Right ventricle myocardium inferior (tissue), 1 donor: ENCODE results near the gene STIL. TPM values are rescaled to one million over a fixed set of nuclear protein-coding genes. Genes with fewer than 3 reads are reported as not detected.
"Not testable (repeated sequence)": the region's sequence is repeated elsewhere in the genome, so short reads cannot be mapped to it uniquely, and the experiment has no call there.

Experiments used
- ATAC-seq: fragments of 200-7000 bp; cut with Tn5 transposase; one replicate; pipeline ENCODE4 v1.9.1; 2020; ENCODE audit warnings: mild to moderate bottlenecking, moderate library complexity
- DNase-seq: peaks from one replicate; pipeline ENCODE4 v3.0.0; 2021; ENCODE audit errors: missing footprints
- intact Hi-C: fragments of 100-400 bp; cut with DNase I; formaldehyde crosslinking; loops from one replicate; pipeline ENCODE4 v1.11.0; 2022
- long read RNA-seq: library from polyadenylated mRNA; unstranded; transcript quantifications from one replicate; pipeline ENCODE4 v2.0.0, GENCODE V29; 2021
- total RNA-seq: library from RNA; stranded (reverse); fragmentation: NEBNext Ultra II Directional; extraction: Animal tissue kit (Norgen Biotek cat#: 25700); gene quantifications from one replicate; pipeline ENCODE4 v1.2.1, GENCODE V29; 2021
- donor health status: DM: no; HTN: yes; CAD: no; lungs with severe emphysema.

The STIL gene
- 0.73 TPM for total RNA-seq
- long read RNA-seq = 0 reads

DNA sequence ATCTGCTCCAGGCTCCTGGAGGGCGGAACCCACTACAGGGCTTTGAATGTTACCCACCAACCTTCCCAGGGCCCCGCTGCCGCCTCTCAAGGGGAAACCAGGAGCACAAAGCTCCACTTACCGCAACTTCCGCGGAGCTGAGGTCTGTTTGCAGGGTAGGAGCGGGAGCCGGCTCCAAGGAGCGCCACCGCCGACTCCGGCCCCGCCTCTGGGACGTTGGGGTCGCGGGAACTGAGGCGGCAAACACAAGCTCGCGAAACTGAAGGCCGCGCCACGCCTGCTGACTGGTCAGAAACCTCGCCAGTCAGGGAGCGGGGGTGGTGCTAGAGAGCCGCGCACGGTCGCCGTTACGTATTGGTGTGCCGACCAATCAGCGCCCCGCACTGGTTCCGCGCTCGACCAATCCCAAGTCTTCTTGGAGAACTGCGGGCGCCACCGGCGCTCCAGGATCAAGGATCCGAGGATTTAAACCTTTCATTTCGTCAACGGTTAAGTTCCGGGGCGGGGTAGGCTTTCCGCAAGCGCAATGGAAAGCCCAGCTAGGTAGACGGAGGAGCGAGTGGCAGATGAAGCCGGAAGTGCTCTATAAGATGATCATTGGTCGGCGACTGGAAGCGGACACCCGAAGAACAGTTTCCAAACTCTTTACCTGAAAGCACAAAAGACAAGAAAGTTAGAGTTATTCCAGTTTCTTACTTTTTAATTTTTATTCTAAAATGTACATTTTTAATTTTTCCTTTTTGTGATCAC is at the start of gene STIL:
STIL (minus strand) TSS at position 233 of the 750 bp plus-strand sequence. CDS start 3,828 bp downstream, outside the sequence.
- intact Hi-C loops = loop anchor here (2.0 kb wide), 1 partner anchor 21 kb away; no protein-coding TSS in a partner anchor
- DNase-seq (peak; percentile 100), ATAC-seq (peak; percentile 100)

GRCh38 chr1:47362828-47363227 is 48.9 kb upstream of the STIL start:
- ATAC-seq (no peak), DNase-seq (no peak)
- intact Hi-C loops = no loop called here

GRCh38 chr1:47361380-47361779 is 47.4 kb upstream of the STIL start:
- ATAC-seq = no peak
- intact Hi-C loops = no loop called here
- no peak for DNase-seq

DNA sequence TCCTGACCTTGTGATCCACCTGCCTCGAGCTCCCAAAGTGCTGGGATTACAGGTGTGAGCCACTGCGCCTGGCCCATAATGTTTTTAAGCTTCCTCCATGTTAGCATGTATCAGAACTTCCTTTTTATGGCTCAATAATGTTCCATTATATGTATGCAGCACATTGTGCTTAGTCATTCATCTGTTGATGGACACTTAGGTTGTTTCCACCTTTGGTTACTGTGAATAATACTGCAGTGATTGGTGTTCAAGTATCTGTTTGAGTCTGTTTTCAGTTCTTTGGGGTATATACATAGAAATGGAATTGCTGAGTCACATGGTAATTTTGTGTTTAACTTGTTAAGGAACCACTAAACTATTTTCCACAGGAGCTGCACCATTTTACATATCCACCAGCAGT is 37.4 kb upstream of the STIL start:
- DNase-seq = no peak
- ATAC-seq = no peak

DNA sequence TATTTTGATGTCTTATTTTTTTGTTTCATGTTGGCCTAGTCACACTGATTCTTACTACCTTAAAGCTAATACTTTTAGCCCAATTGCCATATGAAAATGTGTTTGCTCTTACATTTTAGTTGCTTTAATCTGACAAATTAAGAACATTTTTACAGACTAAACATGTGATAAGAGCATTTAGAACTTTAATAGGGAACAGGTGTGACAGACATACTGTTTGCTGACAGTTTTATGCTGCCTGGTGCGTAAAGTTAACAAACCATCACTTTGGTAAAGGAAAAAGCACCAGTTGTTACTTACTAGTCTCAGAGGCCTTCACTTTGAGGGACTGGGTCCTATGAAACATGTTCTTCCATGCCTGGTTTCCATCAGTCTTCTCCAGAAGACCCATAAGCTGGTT is 34.3 kb upstream of the STIL start:
- intact Hi-C loops = no loop called here
- DNase-seq (no peak), ATAC-seq (no peak)

More for the DNA sequence above, 37.4 kb upstream of the STIL start:
- intact Hi-C loops = no loop called here

GRCh38 chr1:47347735-47348134 is 33.8 kb upstream of the STIL start:
- intact Hi-C loops = no loop called here
- ATAC-seq (no peak), DNase-seq (no peak)

- DNase-seq, intact Hi-C loops, ATAC-seq: not testable (repeated sequence)
Measured at GRCh38 chr1:47346979-47347378, 33.0 kb upstream of the STIL start.

- ATAC-seq = no peak
- intact Hi-C loops = no loop called here
- DNase-seq = no peak
Measured at GRCh38 chr1:47340227-47340626, 26.3 kb upstream of the STIL start.

DNA sequence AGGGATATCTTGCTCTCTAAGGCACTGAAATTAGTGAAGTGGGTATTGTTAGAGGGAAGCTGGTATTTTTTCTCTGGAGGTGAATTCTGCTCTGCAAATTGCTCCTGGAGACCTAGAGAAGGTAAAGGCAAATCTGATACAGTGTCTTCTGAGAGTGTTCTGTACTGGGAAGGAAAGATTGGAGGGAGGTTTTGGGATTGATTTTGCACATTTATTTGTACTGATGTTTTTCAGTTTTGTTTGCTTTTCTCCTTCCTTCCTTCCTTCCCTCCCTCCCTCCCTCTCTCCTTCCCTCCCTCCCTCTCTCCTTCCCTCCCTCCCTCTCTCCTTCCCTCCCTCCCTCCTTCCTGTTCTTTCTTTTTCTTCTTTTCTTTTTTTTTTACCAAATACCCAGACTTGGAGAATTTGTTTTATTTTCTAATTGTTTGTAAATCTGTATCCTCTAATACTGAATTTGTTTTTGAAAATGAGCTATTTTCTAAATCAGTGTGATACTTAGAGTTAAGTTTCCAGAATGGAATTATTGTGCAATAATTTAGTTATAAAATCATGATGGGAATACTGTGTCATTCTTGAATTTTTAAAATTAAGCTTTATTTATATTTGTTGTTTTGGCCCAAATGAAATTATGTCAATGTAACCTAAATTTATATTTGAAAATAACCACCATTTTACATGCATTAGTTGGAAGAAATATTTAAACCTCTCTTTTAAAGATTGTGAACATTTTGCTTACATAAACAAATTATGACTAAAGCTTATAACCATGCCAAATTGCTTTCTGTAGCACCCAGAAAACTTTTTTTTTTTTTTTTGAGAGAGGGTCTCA is 24.5 kb upstream of the STIL start:
- DNase-seq (no peak), ATAC-seq (no peak)
- intact Hi-C loops = no loop called here

DNA sequence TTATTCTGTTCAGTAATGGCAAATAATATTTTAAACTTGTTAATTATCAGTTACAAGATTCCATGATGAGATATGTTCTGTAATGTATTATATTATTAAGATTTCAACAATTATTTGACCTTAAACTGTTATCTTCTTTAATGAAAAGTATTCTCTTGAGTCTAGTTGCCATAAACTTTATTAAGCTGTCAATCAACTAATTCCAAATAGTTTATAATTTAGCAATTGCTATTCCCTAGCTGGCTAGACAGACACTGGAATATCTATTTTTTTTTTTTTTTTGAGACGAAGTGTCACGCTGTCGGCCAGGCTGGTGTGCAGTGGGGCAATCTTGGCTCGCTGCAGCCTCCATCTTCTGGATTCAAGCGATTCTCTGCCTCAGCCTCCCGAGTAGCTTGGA is 23.4 kb upstream of the STIL start:
- intact Hi-C loops = no loop called here
- no peak for ATAC-seq
- no peak for DNase-seq

DNA sequence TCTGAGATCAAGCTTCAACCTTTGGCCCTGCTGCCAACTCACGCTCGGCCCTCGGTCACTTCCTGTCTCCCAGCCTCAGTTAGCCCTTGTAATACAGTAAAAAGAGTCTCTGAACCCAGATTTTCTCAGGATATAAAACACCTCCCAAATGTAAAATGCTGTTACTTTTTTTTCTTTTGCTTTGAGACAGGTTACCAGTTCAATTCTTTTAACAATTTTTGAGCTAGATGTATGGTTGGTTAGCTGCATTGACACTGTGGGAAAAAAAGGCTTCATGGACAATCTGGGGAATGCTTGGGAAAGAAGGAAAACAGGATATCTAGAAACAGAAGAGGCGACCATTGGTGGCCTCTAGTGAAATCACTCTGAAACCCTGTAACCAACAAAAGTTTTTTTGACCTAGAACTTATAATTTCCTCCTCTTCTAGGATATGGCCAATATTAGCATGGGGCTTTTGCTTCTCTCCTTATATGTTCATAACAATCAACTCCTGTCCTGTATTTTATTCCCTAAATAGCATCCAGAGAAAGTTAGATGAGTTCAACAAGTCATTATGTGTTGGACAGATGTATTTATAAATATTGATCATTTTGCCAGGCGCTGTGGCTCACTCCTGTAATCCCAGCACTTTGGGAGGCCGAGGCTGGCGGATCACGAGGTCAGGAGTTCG is 21.0 kb upstream of the STIL start:
- intact Hi-C loops = loop anchor here (2.0 kb wide), 1 partner anchor 20 kb away; the partner anchor contains the start of gene STIL
- DNase-seq (no peak), ATAC-seq (no peak)

GRCh38 chr1:47333922-47334764 is 20.2 kb upstream of the STIL start:
- intact Hi-C loops = loop anchor here (2.0 kb wide), 1 partner anchor 19 kb away; the partner anchor contains the start of gene STIL
- ATAC-seq (peak; percentile 95), DNase-seq (peak; percentile 93)

DNA sequence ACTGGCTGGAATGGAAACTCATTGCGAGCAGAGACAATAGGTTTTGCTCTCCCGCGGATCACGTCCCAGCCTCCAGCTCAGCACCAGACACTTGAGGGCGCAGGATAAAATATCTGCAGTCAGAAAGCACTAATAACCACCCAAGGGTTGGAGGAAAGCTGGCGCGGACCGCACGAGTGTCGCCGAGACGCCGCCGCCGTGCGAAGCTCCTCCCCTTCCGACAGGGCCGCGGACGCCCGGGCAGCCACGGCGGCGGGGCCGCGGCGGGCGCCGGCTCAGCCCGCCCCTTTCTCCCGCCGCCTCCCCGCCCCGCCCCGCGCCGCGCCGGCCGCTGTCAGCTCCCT is 19.6 kb upstream of the STIL start, which contains the start of gene CMPK1:
CMPK1 (plus strand) TSS at position 213 of the 344 bp plus-strand sequence. CDS start 156 bp downstream, outside the sequence.
- DNase-seq (peak; percentile 92), ATAC-seq (peak; percentile 85)
- intact Hi-C loops = no loop called here

DNA sequence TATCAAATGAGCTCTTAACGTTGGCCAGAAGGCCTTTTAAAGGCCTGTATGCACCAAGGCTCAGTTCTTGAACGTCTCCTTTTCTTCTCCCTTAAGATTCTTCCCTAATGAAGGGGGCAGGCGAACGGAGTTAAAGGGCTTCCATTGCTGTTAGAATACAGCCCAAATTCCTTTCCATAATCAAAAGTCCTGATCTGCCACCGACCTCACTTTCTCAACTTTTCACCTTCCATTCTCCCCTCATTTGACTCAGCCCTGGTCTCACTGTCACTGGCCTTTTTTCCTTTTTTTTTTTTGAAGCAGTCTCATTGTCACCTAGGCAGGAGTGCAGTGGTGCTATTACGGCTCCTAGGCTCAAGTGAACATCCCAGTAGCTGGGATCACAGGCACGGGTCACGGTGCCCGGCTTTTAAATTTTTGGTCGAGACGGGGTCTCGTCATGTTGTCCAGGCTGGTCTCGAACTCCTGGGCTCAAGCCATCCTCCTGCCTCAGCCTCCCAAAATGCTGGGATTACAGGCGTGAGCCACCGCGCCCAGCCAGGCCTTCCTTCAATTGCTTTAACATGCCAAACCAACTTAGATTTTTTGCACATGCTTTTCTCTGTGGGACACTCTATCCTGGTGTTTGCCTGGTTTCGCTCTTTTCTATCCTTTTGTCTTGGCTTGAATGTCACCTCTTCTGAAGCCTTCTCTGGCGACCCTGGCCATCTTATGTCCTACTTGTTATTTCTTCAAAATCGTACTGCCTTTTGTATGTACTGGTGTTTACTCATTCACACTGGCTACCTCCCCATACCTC is 19.0 kb upstream of the STIL start:
- intact Hi-C loops = no loop called here
- DNase-seq (no peak), ATAC-seq (no peak)

GRCh38 chr1:47331875-47332274 is 17.9 kb upstream of the STIL start:
- intact Hi-C loops = no loop called here
- ATAC-seq (no peak), DNase-seq (no peak)

- ATAC-seq = no peak
- intact Hi-C loops = no loop called here
Measured at GRCh38 chr1:47330212-47330611, 16.3 kb upstream of the STIL start.

GRCh38 chr1:47328992-47329391 is 15.0 kb upstream of the STIL start:
- no peak for DNase-seq
- ATAC-seq = no peak
- intact Hi-C loops = no loop called here

More at GRCh38 chr1:47330212-47330611, 16.3 kb upstream of the STIL start:
- no peak for DNase-seq

GRCh38 chr1:47326271-47326670 is 12.3 kb upstream of the STIL start:
- ATAC-seq = no peak
- intact Hi-C loops = no loop called here

More at GRCh38 chr1:47326271-47326670, 12.3 kb upstream of the STIL start:
- DNase-seq = no peak
